WTC11 (cell line): Measurements from ENCODE around the gene MTHFD1L. TPM values are rescaled to one million over a fixed set of nuclear protein-coding genes. Genes with fewer than 3 reads are reported as not detected.

Experiments used
- ATAC-seq: fragments of 200-7000 bp; cut with Tn5 transposase; 2 replicates; pipeline ENCODE4 v1.10.0; 2021; ENCODE audit warnings: mild to moderate bottlenecking, moderate library complexity
- CTCF ChIA-PET: fragments of 300-600 bp; sonication (Branson Sonifier 250); formaldehyde crosslinking; loops from one replicate; lab custom pipeline; 2021; ENCODE audit warnings: antibody characterized with exemption; lab: Charles Lee
- POLR2A ChIA-PET: fragments of 350-600 bp; sonication (Branson Sonifier 250); formaldehyde crosslinking; loops from one replicate; lab custom pipeline; 2021; ENCODE audit warnings: antibody characterized with exemption; lab: Charles Lee
- DNase-seq: peaks from one replicate; pipeline ENCODE4 v3.0.0; 2021; ENCODE audit warnings: low spot score
- H3K27ac Mint-ChIP-seq: 2 replicates; pipeline ENCODE4 v1.8.0; 2021; ENCODE audit warnings: mixed read lengths
- H3K27me3 Mint-ChIP-seq: 2 replicates; pipeline ENCODE4 v1.8.0; 2021; ENCODE audit warnings: low read depth, mild to moderate bottlenecking, moderate library complexity, mixed read lengths
- H3K36me3 Mint-ChIP-seq: 2 replicates; pipeline ENCODE4 v1.8.0; 2021; ENCODE audit warnings: mixed read lengths
- H3K4me1 Mint-ChIP-seq: 2 replicates; pipeline ENCODE4 v1.8.0; 2022; ENCODE audit warnings: mixed read lengths
- H3K4me3 Mint-ChIP-seq: 2 replicates; pipeline ENCODE4 v1.8.0; 2021; ENCODE audit warnings: mild to moderate bottlenecking, moderate library complexity, mixed read lengths
- H3K9me3 Mint-ChIP-seq: 2 replicates; pipeline ENCODE4 v1.8.0; 2021; ENCODE audit warnings: mixed read lengths
- ARID4B ChIP-seq: sonication (generic); formaldehyde crosslinking; IDR thresholded peaks from 2 replicates; pipeline ENCODE4 v1.8.0; 2023; ENCODE audit warnings: missing genetic modification reagents, mild to moderate bottlenecking, borderline replicate concordance
- CTCF ChIP-seq: fragments of 200-600 bp; IDR thresholded peaks from 2 replicates; pipeline ENCODE4 v1.8.0; 2022; ENCODE audit warnings: antibody characterized with exemption
- E2F5 ChIP-seq: sonication (generic); formaldehyde crosslinking; IDR thresholded peaks from 2 replicates; pipeline ENCODE4 v1.8.1; 2022; ENCODE audit warnings: mild to moderate bottlenecking, moderate library complexity, missing genetic modification reagents
- ETV6 ChIP-seq: sonication (generic); formaldehyde crosslinking; IDR thresholded peaks from 2 replicates; pipeline ENCODE4 v1.8.1; 2022; ENCODE audit warnings: mild to moderate bottlenecking, missing genetic modification reagents
- GABPB1 ChIP-seq: sonication (generic); formaldehyde crosslinking; IDR thresholded peaks from 2 replicates; pipeline ENCODE4 v1.8.1; 2023; ENCODE audit warnings: mild to moderate bottlenecking, missing genetic modification reagents
- GTF2I ChIP-seq: fragments of 250-450 bp; sonication (Bioruptor Pico); conservative IDR thresholded peaks from 2 replicates; pipeline ENCODE4 v1.4.0; 2021; ENCODE audit warnings: mild to moderate bottlenecking
- NFATC4 ChIP-seq: fragments of 250-450 bp; sonication (Bioruptor Pico); IDR thresholded peaks from 2 replicates; pipeline ENCODE4 v1.9.0; 2021; ENCODE audit warnings: mild to moderate bottlenecking
- NFYB ChIP-seq: sonication (generic); formaldehyde crosslinking; conservative IDR thresholded peaks from 2 replicates; pipeline ENCODE4 v1.8.0; 2022; ENCODE audit warnings: low read depth, missing genetic modification reagents
- OVOL2 ChIP-seq: fragments of 250-450 bp; sonication (Bioruptor Pico); IDR thresholded peaks from 2 replicates; pipeline ENCODE4 v1.9.0; 2021; ENCODE audit warnings: mild to moderate bottlenecking, borderline replicate concordance
- TP53 ChIP-seq: sonication (generic); formaldehyde crosslinking; IDR thresholded peaks from 2 replicates; pipeline ENCODE4 v1.8.1; 2023; ENCODE audit warnings: mild to moderate bottlenecking, missing genetic modification reagents
- ZNF671 ChIP-seq: fragments of 250-450 bp; sonication (Bioruptor Pico); IDR thresholded peaks from 2 replicates; pipeline ENCODE4 v1.8.0; 2021; ENCODE audit warnings: mild to moderate bottlenecking
- total RNA-seq: library from RNA; stranded (reverse); gene quantifications from 3 replicates; pipeline ENCODE4 v1.2.3, GENCODE V29; 2021
- TF ChIP-seq, protein P1 (sequence below): sonication (generic); formaldehyde crosslinking; IDR thresholded peaks from 2 replicates; pipeline ENCODE4 v1.8.1; 2023; ENCODE audit warnings: mild to moderate bottlenecking, missing genetic modification reagents, borderline replicate concordance

The MTHFD1L gene
- total RNA-seq, 1 experiment from 2014 or later: 104 TPM

- POLR2A ChIA-PET: no interaction called here
These were observed 202.4 kb downstream of the MTHFD1L start for GRCh38 chr6:151067684-151068596.

GRCh38 chr6:151068761-151069312 lies 203.3 kb downstream of the MTHFD1L start:
- no peak for TF ChIP-seq E2F5 (CRISPR knock-in tag)
- TF ChIP-seq NFYB: no peak
- TF ChIP-seq OVOL2 (CRISPR knock-in tag): no peak
- no peak for TF ChIP-seq GTF2I (CRISPR knock-in tag)
- no peak for TF ChIP-seq TP53
- no peak for TF ChIP-seq ETV6 (CRISPR knock-in tag)
- DNase-seq: no peak
- ChIA-PET CTCF (no interaction called here), POLR2A (no interaction called here)
- no peak overlapping the region for H3K4me3 Mint-ChIP-seq
- ATAC-seq: no peak
- H3K36me3 Mint-ChIP-seq: peaks cover 11% of the 10 kb centered on the region
- H3K9me3 Mint-ChIP-seq: no peaks in the 10 kb centered on the region
- no peaks in the 10 kb centered on the region for H3K27me3 Mint-ChIP-seq
- no peak overlapping the region for H3K27ac Mint-ChIP-seq
- no peaks in the 10 kb centered on the region for H3K4me1 Mint-ChIP-seq

More at GRCh38 chr6:151067684-151068596, 202.4 kb downstream of the MTHFD1L start:
- H3K9me3 Mint-ChIP-seq: no peaks in the 10 kb centered on the region
- TF ChIP-seq GABPB1 (CRISPR knock-in tag) (peak; percentile 73), ZNF671 (CRISPR knock-in tag) (no peak)
- TF ChIP-seq, all 79 proteins: peak for 1
- ATAC-seq (no peak), DNase-seq (no peak)
- Mint-ChIP-seq H3K36me3 (peaks cover 13% of the 10 kb centered on the region; the same call in 1 of the 2 replicates), H3K4me3 (no peak overlapping the region), H3K27me3 (no peaks in the 10 kb centered on the region), H3K27ac (peak overlapping the region; percentile 64; the same call in 1 of the 2 replicates), H3K4me1 (no peaks in the 10 kb centered on the region)
- CTCF ChIA-PET: no interaction called here

DNA sequence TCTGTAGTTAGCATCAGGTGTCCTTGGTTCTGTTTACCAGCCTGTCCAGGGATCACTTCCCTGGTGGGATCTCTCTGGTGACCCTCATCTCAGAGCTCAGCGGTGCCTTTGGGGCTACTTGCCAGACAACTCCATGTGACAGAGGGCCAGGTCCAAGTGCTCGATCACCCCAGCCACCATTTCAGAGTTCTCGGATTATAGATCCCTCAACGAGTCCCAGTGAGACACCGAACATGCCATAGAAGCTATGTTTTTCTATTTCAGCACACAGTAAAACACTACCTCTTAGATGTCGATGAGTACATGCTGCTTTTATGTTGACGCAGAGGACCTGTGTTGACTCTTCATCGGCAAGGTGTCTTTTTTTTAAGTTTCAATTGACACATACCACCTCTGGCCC lies 204.1 kb downstream of the MTHFD1L start:
- Mint-ChIP-seq H3K9me3 (peaks cover under 1% of the 10 kb centered on the region; the same call in 1 of the 2 replicates), H3K27ac (no peak overlapping the region), H3K4me1 (no peaks in the 10 kb centered on the region), H3K36me3 (peaks cover 13% of the 10 kb centered on the region), H3K4me3 (no peak overlapping the region), H3K27me3 (no peaks in the 10 kb centered on the region)
- CTCF ChIA-PET: interaction anchor here (0.5 kb wide), 1 partner anchor 14 kb away, joined by 3 read pairs; no protein-coding TSS in a partner anchor
- DNase-seq (no peak), ATAC-seq (no peak)
- no peak for TF ChIP-seq ETV6 (CRISPR knock-in tag)
- no peak for TF ChIP-seq ARID4B
- TF ChIP-seq, protein P1, sequence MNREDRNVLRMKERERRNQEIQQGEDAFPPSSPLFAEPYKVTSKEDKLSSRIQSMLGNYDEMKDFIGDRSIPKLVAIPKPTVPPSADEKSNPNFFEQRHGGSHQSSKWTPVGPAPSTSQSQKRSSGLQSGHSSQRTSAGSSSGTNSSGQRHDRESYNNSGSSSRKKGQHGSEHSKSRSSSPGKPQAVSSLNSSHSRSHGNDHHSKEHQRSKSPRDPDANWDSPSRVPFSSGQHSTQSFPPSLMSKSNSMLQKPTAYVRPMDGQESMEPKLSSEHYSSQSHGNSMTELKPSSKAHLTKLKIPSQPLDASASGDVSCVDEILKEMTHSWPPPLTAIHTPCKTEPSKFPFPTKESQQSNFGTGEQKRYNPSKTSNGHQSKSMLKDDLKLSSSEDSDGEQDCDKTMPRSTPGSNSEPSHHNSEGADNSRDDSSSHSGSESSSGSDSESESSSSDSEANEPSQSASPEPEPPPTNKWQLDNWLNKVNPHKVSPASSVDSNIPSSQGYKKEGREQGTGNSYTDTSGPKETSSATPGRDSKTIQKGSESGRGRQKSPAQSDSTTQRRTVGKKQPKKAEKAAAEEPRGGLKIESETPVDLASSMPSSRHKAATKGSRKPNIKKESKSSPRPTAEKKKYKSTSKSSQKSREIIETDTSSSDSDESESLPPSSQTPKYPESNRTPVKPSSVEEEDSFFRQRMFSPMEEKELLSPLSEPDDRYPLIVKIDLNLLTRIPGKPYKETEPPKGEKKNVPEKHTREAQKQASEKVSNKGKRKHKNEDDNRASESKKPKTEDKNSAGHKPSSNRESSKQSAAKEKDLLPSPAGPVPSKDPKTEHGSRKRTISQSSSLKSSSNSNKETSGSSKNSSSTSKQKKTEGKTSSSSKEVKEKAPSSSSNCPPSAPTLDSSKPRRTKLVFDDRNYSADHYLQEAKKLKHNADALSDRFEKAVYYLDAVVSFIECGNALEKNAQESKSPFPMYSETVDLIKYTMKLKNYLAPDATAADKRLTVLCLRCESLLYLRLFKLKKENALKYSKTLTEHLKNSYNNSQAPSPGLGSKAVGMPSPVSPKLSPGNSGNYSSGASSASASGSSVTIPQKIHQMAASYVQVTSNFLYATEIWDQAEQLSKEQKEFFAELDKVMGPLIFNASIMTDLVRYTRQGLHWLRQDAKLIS (CRISPR knock-in tag): no peak
- TF ChIP-seq CTCF: no peak
- TF ChIP-seq NFATC4 (CRISPR knock-in tag): no peak
- POLR2A ChIA-PET: no interaction called here
